Stimulated activated CD8-positive, alpha-beta memory T cell treated with anti-CD3 and anti-CD28 coated beads, Interleukin-15, amount 100 ng/mL, for 4 hours (primary cell): ENCODE results near the gene KCNMA1.
"Not testable (repeated sequence)": the region's sequence is repeated elsewhere in the genome, so short reads cannot be mapped to it uniquely, and the experiment has no call there.

Experiments
- DNase-seq, 2 donors: peaks; one replicate each; pipeline ENCODE4 v3.0.0-alpha.2; 2020; ENCODE audit warnings: low read depth in 2 of 2

The KCNMA1 gene

GRCh38 chr10:77605466-77605865 is 32.1 kb downstream of the KCNMA1 start:
- DNase-seq = no peak

GRCh38 chr10:77604941-77605351 is 32.7 kb downstream of the KCNMA1 start:
- DNase-seq = no peak

- no peak for DNase-seq
Observed at GRCh38 chr10:77604063-77604462, 33.5 kb downstream of the KCNMA1 start.

DNA sequence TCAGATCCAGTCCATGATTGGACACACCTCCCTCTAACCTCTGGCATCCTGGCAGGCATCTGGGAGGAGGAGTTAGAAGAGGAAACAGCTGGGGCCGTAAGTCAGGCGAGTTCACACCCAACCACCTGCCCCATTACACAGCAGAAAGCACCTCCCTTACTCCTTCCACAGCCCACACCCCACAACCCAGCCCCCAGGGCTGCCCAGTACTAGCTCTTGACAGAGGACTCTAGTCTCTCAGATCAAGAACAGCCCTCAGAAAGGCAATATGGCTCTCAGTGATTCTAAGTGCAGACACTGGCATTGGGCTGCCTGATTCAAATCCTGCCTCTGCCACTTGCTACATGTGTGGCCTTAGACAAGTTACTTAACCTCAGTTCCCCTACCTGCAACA is 34.1 kb downstream of the KCNMA1 start:
- no peak for DNase-seq

GRCh38 chr10:77602913-77603533 is 34.6 kb downstream of the KCNMA1 start:
- DNase-seq = no peak

- no peak for DNase-seq
Observed at GRCh38 chr10:77602231-77602912, 35.2 kb downstream of the KCNMA1 start.

- no peak for DNase-seq
Observed at GRCh38 chr10:77601488-77601887, 36.1 kb downstream of the KCNMA1 start.

GRCh38 chr10:77600640-77601039 is 37.0 kb downstream of the KCNMA1 start:
- DNase-seq = no peak

DNA sequence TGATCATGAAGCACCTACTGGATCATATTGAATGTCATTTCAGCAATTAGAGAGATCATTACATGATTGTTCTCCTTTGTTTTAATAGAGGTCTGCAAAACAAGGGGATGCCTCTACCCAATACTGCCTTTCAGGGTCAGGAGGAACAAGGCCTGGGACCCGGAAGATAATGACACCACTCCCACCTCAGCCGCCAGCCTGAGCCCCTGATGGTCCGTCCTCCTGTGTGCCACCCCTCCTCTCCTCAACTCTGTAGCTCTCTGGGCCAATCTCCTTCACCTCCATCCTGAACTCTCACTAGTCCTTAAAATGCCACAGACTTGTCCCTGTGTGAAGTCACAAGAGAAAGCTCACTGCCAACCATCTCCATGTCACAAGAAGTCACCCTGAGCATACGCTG is 38.0 kb downstream of the KCNMA1 start:
- DNase-seq = no peak

DNA sequence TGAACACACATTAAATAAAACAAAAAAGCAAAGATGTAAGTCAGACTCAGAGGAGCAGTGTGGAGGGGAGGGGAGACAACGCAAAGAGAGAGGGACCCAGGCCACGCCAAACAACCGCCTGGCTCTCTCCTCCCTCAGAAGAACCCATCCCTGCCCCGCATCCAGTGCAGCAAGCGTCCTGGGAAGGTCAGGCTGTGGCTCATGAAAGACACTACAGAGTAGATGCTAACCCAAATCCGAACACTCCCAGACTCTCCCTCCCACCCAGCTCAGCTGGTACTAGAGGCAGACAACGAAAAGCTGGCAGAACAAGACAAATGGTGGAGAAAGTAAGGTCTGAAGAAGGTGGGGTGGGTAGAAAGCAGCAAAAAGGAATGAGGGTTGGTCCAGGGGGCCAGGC is 39.0 kb downstream of the KCNMA1 start:
- DNase-seq = no peak

DNA sequence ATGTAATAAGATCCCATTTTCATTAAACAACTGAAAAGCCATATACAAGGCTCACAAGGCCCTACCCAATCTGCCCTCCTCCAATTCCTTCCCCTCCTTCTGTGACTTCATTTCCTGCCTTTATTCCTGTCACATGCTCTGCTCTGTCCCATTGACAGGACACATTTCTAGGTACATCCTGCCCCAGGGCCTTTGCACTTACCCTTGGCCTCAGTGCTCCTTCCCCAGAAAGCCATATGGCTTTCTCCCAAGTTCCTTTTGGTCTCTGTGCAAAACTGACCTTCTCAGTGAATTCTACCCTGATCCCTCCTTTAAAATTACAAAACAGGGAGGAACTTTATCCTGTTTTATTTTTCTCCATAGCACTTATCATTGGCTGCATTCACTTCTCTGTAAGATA is 40.0 kb downstream of the KCNMA1 start:
- DNase-seq = no peak

DNA sequence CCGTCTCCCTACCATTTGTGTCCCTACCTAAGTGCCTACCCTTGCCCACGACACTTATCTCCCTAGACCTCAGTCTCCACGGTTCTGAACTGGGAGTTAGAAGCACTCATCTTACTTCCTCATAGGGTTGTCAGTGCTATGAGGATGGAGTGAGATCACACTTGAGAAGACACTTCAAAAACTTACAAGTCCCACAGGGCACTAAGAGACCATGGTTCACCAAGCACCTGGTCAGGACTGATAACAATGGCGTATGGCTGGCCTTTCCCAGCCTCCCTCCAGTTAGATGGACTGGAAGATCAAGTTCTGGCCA is 43.2 kb downstream of the KCNMA1 start:
- no peak for DNase-seq

- DNase-seq = no peak
Observed at GRCh38 chr10:77593771-77594470, 43.7 kb downstream of the KCNMA1 start.

DNA sequence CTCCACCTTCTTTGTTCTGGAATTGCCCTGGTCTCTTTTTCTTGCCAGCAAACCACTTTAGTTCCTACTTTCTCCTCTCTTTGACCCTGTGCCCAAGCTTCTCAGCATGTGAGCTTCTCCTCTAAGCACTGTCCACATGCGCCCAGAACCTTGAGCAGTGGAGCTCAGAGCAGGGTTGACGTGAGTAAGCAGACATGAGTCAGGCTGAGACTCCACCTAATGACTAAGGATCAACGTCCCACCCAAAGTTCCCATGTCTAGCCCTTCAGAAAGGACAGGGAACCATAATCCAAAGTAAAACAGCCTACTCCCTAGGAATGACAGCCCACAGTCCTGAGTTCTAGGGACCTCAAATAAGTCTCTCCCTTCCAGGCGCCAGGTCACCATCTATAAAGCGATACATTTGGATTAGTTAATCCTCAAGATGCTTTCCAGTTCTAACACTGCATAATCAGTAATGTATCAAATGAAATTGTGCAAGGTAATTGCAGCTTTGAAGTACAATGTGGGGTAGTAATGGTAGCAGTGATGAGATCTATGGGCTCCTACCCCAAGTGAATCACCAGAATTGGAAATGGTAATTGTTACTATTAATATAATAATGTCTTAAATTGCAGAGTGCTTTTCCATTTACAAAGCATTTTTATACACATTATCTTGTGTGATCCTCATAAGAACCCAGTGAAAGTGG is 44.5 kb downstream of the KCNMA1 start:
- DNase-seq = no peak

DNA sequence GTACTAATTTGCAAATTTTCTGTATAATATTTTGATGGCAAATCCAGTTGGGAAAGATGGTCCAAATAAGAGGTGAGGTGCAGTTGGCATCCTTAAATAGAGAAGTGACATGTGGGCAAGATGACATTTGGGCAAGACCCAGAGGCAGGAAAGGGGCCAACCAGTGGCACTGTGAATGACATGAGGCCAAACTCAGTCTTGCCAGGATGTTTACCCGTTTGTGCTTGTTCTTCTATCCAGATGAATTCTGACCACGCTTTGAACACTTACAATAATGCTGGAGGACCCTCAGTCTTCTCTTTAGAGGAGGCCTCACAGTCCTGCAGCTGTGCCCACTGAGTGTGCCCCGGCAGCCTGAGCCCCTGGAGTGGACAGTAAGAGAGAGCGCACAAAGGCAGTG is 45.1 kb downstream of the KCNMA1 start:
- no peak for DNase-seq

DNA sequence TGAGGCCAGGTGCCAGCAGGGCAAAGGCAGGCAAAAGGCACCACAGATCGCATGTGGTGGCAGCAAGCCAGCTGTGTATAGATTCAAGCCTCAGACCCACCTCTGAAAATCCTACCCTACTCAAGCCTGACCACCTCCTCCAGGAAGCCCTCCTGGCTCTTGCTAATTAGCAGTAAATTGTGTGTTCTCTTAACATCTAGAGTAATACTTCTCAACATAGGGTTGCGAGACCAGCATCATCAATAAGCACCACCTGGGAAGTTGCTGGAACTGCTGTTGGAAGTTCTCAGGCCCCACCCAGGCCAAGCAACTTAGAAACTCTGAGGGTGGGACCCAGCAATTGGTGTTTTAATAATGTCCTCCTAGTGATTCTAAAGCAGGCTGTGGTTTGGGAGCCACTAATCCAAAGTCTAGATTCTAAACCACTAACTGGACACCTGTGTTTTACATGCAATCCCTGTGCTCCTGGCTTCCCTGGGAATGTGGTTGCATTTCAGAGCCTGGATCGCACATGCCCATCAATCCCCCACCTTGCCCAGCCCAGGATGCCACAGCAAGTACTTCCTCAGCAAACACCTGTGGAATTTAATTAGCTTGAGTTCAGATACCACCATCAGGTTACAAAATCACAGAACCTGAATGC is 46.2 kb downstream of the KCNMA1 start:
- no peak for DNase-seq

- no peak for DNase-seq
Observed at GRCh38 chr10:77590344-77591237, 47.0 kb downstream of the KCNMA1 start.

- not testable (repeated sequence) for DNase-seq
Observed at GRCh38 chr10:77589703-77590102, 47.9 kb downstream of the KCNMA1 start.

DNA sequence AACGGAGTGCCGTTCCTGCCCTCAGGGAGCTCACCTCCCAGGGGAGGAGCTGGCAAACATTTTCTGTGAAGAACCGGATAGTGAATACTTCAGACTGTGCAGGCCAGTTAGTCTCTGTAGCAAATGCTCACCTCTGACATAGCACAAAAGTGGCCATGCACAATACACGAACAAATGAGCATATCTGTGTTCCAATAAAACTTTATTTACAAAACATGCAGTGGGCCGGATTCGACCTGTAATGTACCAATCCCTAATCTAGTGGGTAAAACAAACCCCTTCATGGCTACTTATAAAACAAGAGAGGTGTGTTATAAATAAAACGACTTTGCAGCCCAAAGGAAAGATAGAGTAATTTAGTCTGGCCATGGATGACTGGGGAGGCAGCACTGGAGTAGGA is 48.7 kb downstream of the KCNMA1 start:
- DNase-seq = no peak

DNA sequence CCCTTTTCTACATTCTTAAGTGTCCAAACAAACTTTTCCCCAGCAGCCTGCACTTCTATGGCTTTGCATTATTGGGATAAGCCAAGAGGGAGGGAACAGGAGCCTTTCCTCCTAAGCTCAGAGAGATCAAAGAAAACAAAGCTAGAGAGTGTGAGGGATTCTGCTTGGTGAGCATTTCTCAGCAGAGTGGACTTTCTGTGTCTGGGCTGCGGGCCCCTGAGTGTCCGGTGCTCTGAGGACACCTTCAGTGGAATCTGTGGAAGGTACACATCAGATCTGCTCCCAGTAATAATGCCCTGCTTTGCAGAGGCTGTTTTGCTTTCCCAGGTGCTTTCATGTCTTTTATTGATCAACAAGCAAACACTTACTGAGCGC is 50.2 kb downstream of the KCNMA1 start:
- DNase-seq = no peak

DNA sequence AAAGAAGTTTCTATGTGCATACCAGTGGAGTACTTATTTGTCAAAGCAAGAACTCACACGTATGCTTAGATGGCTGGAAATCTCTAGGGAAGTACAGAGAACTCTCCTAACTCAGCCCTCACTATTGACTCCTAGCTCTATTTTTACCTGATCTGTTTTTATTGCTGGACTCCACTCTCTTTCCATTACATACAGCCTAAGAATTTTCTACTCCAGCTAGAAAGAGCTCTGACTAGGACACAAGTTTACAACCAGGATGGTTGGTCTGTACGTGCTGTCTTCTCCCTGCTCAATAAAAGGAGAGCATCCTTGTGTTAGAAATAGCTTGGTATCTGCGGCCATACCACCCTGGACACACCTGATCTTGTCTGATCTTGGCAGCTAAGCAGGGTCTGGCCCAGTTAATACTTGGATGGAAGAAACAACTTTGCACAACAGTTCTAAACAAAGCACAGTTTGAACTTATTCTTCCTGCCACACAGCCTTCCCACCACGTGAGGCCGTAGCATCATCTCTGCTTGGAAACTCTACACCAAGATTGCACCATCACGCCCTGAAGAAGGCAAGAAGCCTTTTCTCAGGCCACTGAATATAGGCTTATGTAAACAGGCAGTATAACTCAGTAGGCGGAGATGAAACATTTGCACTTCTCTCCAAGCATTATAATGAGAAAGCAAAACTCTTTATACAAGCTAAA is 50.7 kb downstream of the KCNMA1 start:
- no peak for DNase-seq
